ENCODE results near the gene ATP2B2. TPM values are rescaled to one million over a fixed set of nuclear protein-coding genes. Genes with fewer than 3 reads are reported as not detected.
A peak's percentile ranks its signal among the peaks of the same experiment; 100 is the strongest.
"Not testable (repeated sequence)": the region's sequence is repeated elsewhere in the genome, so short reads cannot be mapped to it uniquely, and the experiment has no call there.

ATP2B2 gene
- total RNA-seq, 2 experiments from 2014 or later: not detected

GRCh38 chr3:10299175-10299574 lies 206.2 kb downstream of the ATP2B2 start:
- Mint-ChIP-seq H3K27ac (peak overlapping the region; percentile 73), H3K27me3 (no peaks in the 10 kb centered on the region), H3K4me1 (peaks cover 13% of the 10 kb centered on the region), H3K36me3 (peaks cover 33% of the 10 kb centered on the region), H3K9me3 (no peaks in the 10 kb centered on the region), H3K4me3 (no peak overlapping the region)
- DNase-seq: no peak

GRCh38 chr3:10298064-10298463 lies 207.3 kb downstream of the ATP2B2 start:
- not testable (repeated sequence) for H3K27me3 Mint-ChIP-seq, H3K9me3 Mint-ChIP-seq, H3K4me3 Mint-ChIP-seq, H3K27ac Mint-ChIP-seq, DNase-seq
- Mint-ChIP-seq H3K36me3 (peaks cover 30% of the 10 kb centered on the region), H3K4me1 (peaks cover 14% of the 10 kb centered on the region)

GRCh38 chr3:10294030-10294586 lies 211.3 kb downstream of the ATP2B2 start:
- no peak for DNase-seq
- no peak overlapping the region for H3K27ac Mint-ChIP-seq
- peak overlapping the region; percentile 30 for H3K4me3 Mint-ChIP-seq
- no peaks in the 10 kb centered on the region for H3K27me3 Mint-ChIP-seq
- peaks cover 20% of the 10 kb centered on the region for H3K4me1 Mint-ChIP-seq
- peaks cover 24% of the 10 kb centered on the region for H3K36me3 Mint-ChIP-seq
- no peaks in the 10 kb centered on the region for H3K9me3 Mint-ChIP-seq

GRCh38 chr3:10292505-10293419 lies 212.6 kb downstream of the ATP2B2 start, which contains the start of gene GHRL:
Gene GHRL, minus strand, starts transcription at chr3:10292947. Its CDS starts 2,767 bp downstream, at chr3:10290180.
- peak within 1 kb of the TSS; percentile 3 for H3K4me3 Mint-ChIP-seq
- no peak for DNase-seq
- no peaks in the 10 kb centered on the region for H3K27me3 Mint-ChIP-seq
- H3K9me3 Mint-ChIP-seq: no peaks in the 10 kb centered on the region
- H3K4me1 Mint-ChIP-seq: peaks cover 17% of the 10 kb centered on the region
- H3K27ac Mint-ChIP-seq: peak within 1 kb of the TSS; percentile 58
- H3K36me3 Mint-ChIP-seq: peaks cover 22% of the 10 kb centered on the region

GRCh38 chr3:10291641-10292040 lies 213.7 kb downstream of the ATP2B2 start:
- Mint-ChIP-seq H3K27me3 (no peaks in the 10 kb centered on the region), H3K27ac (no peak overlapping the region), H3K4me1 (peaks cover 20% of the 10 kb centered on the region), H3K36me3 (peaks cover 17% of the 10 kb centered on the region), H3K9me3 (no peaks in the 10 kb centered on the region), H3K4me3 (no peak overlapping the region)
- no peak for DNase-seq

- no peaks in the 10 kb centered on the region for H3K27me3 Mint-ChIP-seq
- peaks cover 14% of the 10 kb centered on the region for H3K36me3 Mint-ChIP-seq
- no peaks in the 10 kb centered on the region for H3K9me3 Mint-ChIP-seq
- no peak overlapping the region for H3K27ac Mint-ChIP-seq
- peaks cover 24% of the 10 kb centered on the region for H3K4me1 Mint-ChIP-seq
- no peak overlapping the region for H3K4me3 Mint-ChIP-seq
- DNase-seq: no peak
Observed at GRCh38 chr3:10290481-10291176, 214.8 kb downstream of the ATP2B2 start.

- Mint-ChIP-seq H3K27me3 (no peaks in the 10 kb centered on the region), H3K4me3 (no peak overlapping the region), H3K4me1 (peaks cover 25% of the 10 kb centered on the region), H3K9me3 (no peaks in the 10 kb centered on the region), H3K27ac (no peak overlapping the region), H3K36me3 (peaks cover 12% of the 10 kb centered on the region)
- no peak for DNase-seq
Observed at GRCh38 chr3:10289787-10290355, 215.5 kb downstream of the ATP2B2 start.

GRCh38 chr3:10289077-10289476 lies 216.3 kb downstream of the ATP2B2 start:
- H3K4me1 Mint-ChIP-seq: peaks cover 33% of the 10 kb centered on the region
- no peak overlapping the region for H3K4me3 Mint-ChIP-seq
- H3K27ac Mint-ChIP-seq: no peak overlapping the region
- H3K9me3 Mint-ChIP-seq: no peaks in the 10 kb centered on the region
- no peaks in the 10 kb centered on the region for H3K27me3 Mint-ChIP-seq
- peaks cover 8% of the 10 kb centered on the region for H3K36me3 Mint-ChIP-seq
- DNase-seq: no peak

GRCh38 chr3:10288575-10288960 lies 216.8 kb downstream of the ATP2B2 start:
- H3K4me1 Mint-ChIP-seq: peaks cover 38% of the 10 kb centered on the region
- no peaks in the 10 kb centered on the region for H3K9me3 Mint-ChIP-seq
- no peak overlapping the region for H3K4me3 Mint-ChIP-seq
- peaks cover 7% of the 10 kb centered on the region for H3K36me3 Mint-ChIP-seq
- DNase-seq: no peak
- H3K27me3 Mint-ChIP-seq: no peaks in the 10 kb centered on the region
- H3K27ac Mint-ChIP-seq: no peak overlapping the region

GRCh38 chr3:10287936-10288574 lies 217.3 kb downstream of the ATP2B2 start:
- peaks cover 7% of the 10 kb centered on the region for H3K36me3 Mint-ChIP-seq
- no peak overlapping the region for H3K27ac Mint-ChIP-seq
- peaks cover 40% of the 10 kb centered on the region for H3K4me1 Mint-ChIP-seq

GRCh38 chr3:10286596-10287295 lies 218.6 kb downstream of the ATP2B2 start:
- peak; percentile 21 for DNase-seq
- Mint-ChIP-seq H3K4me3 (no peak overlapping the region), H3K4me1 (peaks cover 35% of the 10 kb centered on the region), H3K36me3 (peaks cover 9% of the 10 kb centered on the region), H3K9me3 (no peaks in the 10 kb centered on the region), H3K27ac (peak overlapping the region; percentile 16), H3K27me3 (no peaks in the 10 kb centered on the region)

More at GRCh38 chr3:10287936-10288574, 217.3 kb downstream of the ATP2B2 start:
- DNase-seq: no peak
- Mint-ChIP-seq H3K9me3 (no peaks in the 10 kb centered on the region), H3K4me3 (no peak overlapping the region), H3K27me3 (no peaks in the 10 kb centered on the region)

GRCh38 chr3:10286133-10286524 lies 219.3 kb downstream of the ATP2B2 start:
- DNase-seq: no peak
- H3K36me3 Mint-ChIP-seq: peaks cover 7% of the 10 kb centered on the region
- no peaks in the 10 kb centered on the region for H3K9me3 Mint-ChIP-seq

GRCh38 chr3:10285272-10286132 lies 219.9 kb downstream of the ATP2B2 start:
- no peaks in the 10 kb centered on the region for H3K27me3 Mint-ChIP-seq
- H3K4me1 Mint-ChIP-seq: peaks cover 31% of the 10 kb centered on the region
- H3K36me3 Mint-ChIP-seq: peaks cover 8% of the 10 kb centered on the region
- DNase-seq: no peak
- H3K9me3 Mint-ChIP-seq: no peaks in the 10 kb centered on the region
- H3K4me3 Mint-ChIP-seq: no peak overlapping the region
- no peak overlapping the region for H3K27ac Mint-ChIP-seq

More at GRCh38 chr3:10286133-10286524, 219.3 kb downstream of the ATP2B2 start:
- H3K4me3 Mint-ChIP-seq: no peak overlapping the region
- H3K4me1 Mint-ChIP-seq: peaks cover 31% of the 10 kb centered on the region
- no peaks in the 10 kb centered on the region for H3K27me3 Mint-ChIP-seq
- H3K27ac Mint-ChIP-seq: no peak overlapping the region
